Activated T-helper 1 cell treated with anti-CD3 and anti-CD28 coated beads, Interleukin-2, amount 50 U/mL, for 16 hours (primary cell): ENCODE measurements around the gene PTGR3.

Experiments used
- DNase-seq, 2 donors: peaks; one replicate each; pipeline ENCODE4 v3.0.0-alpha.2; 2020; ENCODE audit warnings: low read depth in 1 of 2, low spot score in 1 of 2

PTGR3 gene

DNA sequence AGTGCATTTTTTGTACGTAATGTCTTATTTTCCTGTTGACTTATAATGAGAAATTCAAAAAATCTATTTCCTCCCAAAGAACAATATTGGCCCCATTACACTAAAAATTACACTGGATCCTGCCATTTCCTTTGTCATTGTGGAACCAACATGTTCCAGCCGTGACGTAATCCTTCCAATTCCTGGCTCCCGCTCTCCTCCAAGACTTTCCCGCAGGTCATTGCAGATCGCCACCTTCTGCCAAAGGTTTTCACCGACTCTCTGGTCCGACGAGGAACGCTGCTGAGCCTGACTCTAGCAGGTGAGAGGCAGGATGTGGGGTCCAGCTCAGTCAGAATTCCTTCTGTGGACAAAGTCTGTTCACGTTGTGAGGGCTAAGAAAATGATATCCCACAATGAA lies 38.0 kb downstream of the PTGR3 start:
- DNase-seq: no peak

DNA sequence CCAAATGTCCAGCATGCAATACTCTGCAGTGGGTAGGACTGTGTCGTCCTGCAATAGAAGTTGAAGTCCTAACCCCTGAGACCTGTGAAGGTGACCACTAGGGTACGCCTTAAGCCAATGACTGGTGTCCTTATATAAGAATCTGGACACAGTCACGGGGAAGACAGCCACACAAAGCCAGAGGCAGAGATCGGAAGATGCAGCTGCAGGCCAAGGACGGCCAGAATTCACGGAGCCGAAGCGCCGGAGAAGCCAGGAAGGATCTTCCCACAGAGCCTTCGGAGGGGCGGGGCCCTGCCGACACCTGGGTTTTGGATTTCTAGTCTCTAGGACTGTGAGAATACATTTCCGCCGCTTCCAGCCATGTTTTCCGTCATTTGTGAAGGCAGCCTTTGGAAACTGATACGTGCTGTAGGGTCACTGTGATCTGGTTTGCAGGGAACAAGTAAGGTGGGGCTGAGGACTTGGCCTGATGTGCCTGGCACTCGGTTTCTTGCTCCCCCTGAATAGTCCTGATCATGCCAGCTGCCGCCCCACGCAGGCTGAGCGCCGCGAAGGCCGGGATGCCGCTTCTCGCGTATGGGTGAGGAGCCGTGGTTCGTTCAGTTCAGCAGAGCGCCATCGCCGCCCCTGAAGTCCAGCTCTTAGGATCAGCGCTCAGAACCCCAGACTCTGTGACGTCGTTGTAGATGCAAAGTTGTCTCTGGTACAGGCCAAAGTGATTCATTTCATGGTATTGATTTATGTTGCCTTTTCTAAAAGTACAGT lies 38.7 kb downstream of the PTGR3 start:
- no peak for DNase-seq

DNA sequence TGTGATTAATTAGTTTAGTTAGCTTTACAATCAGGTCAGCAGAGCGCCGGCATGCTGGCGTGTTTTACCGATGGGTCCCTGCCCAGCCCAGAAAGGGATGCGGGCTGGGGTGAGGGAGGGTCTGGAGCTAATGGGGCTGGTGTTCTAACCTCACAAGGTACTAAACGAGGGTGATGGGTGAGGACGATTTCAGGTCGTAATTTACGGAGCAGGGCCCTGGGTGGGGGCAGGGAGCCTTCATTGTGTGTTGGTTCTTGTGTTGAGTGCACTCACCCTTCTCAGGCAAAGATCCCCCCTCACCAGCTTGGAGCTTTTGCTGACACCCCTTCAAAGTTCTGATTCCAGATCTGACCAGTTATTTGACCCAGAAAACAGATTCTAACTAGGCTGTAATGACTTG lies 39.5 kb downstream of the PTGR3 start:
- DNase-seq: no peak

DNA sequence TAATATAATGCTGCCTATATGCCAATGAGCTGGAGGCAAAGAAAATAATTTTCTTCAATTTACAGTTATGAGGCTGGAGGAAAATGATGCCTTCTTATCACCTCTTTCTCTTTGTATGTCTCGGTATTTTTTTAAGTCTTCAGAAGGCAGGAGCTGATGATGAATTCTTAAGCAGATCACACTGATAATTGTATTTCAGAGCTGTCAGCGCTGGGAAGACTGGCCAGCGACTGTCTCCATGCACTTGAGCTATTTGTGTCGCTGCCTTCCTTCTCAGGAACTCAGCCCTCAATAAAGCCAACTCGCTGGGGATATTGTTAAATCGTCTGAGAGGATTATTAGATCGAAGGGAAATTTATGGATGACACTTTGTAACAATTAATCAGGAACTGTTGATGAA lies 40.3 kb downstream of the PTGR3 start:
- DNase-seq: no peak

DNA sequence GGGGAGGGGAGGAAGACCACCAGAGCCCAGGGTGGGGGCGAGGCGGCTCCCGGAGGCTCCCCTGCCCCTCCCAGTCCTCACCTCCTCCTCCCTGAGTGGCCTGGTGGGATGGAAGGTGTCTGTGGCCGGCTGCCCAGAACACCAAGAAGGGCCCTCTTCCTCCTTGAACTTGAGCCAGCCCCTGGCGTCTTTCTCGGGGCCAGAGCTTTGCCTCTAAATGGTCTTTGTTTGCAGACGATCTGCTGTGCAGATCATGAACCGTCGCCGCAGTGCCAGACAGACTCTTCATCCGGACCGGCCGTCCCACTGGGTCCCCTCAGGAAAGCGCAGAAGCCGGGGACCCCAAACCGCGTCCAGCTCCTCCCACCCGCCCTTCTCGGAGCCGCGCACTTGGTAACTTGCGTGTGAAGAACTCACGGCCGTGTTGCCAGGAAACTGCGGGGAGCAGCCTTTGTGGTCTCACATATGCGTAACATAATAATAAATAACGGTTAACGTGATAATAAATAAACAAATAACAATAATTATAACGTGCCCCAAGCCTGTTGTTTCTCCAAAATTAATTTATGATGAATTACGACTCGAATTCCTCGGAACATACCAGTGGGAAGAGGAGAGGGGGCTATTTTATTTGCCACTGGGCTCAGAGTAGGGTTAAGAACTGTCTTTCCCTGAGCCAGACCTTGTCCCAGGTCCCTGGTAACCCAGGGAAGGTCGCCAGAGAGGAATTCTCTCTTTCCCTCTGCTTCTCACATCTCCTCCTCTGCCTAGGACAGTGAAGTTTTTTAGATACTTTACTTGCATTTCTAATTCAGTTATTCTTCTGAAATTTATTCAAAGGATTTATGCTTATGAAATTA lies 41.0 kb downstream of the PTGR3 start:
- DNase-seq: no peak

DNA sequence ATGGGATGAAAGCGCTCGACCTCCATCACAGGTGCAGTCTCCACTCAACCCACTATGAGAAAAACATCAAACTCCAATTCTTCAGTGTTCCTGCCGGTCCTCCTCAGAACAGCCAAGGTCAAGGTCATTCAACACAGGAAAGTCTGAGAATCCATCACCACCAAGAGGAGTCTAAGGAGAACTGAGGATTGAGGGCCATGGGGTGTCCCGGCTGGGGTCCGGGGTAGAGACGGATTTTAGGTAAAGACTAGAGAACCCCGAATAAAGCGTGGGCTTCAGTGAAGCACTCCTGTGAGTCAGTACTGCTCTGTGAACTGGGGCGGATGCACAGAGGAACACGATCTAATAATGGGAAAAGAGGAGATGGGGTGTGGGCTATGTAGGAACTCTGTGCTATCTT lies 41.8 kb downstream of the PTGR3 start:
- no peak for DNase-seq

DNA sequence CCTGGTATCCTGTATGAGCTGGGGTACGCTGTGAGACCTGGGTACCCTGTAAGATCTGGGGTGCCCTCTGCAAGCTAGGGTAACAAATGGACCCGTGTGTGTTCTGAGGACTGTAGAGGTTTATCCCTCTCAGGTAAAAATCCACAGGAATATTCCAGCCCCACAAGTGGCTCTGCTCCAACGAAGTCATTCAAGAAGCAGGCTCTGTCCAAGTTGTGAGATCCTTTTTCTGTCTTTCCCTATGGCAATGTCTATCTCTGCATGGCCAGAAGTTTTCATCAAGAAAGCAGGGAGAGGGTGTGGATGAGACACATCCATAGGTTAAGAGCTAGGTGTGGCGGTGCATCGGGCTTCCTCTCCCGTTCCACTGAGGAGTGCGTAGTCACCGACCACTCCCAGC lies 43.0 kb downstream of the PTGR3 start:
- DNase-seq: no peak

DNA sequence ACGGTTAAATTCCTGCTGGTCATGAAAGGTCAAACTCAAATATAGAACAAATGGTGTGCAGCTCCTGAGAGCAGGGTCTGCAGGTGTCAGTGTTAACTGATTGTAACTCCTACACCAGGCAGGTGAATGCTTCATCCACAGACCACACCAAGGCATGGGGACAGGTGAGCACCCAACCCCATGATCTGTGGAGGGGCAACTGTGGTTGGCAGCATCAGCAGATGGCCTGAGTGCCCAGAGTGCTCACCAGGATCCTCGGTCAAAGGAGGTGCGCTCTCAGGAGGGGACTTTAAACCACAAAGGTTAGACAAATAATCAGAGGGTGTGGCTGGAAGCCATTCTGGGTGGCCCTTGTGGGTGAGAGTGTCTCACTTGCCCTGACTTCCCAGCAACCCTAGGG lies 44.5 kb downstream of the PTGR3 start:
- no peak for DNase-seq

DNA sequence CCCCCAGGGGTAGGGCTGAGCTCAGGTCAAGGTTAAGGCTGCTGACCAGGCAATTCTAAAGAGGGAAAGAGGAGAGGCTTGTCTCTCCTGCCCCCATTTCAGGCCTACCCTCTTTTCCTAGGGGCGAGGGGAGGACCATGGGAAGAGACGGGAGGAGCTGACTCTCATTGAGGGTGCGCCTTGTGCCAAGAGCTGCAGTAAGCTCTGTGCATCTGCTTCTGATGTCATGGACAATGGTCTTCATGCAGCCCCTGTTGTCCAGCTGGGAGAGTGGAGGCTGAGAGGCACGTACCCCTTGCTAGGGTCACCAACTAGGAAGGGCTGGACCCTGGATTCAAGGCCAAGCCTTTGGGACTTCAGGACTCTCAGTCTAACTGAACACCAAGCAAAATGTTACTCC lies 45.2 kb downstream of the PTGR3 start:
- no peak for DNase-seq

DNA sequence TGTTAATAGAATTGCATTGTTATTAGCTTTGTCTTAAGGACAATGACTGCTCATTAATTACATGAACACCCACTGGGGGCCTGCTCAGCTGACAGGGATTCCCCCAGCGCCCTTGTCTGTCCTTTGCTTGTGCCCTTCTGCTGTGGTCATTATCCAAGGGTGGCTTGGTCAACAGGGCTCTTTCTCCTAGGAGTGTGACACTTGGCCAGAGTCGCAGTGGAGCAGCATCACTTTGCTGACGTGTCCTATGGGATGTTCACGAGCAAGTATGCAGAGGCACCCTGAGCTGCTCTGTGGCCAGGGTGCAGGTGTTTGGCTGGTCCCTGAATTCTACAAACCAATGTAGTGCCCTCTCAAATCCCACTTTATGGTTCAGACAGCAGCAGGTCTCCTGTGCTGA lies 46.0 kb downstream of the PTGR3 start:
- no peak for DNase-seq

DNA sequence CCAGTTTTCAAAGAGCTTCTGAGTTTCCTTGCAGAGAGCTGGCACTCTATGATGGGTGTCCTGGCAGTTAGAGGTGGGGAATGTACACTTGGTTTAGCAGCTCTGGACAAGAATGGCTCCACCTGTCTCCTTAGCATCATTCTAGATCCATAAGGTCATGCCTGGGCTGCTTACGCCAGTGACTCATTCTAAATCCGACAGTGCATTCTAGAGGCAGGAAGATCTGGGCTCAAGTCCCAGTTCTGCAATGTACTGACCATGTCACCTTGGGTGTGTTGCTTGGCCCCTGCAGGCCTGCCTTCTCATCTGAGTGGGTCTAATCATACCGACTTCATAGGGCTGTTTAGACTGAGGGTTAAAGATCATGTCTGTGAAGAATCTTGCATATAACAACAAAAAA lies 46.5 kb downstream of the PTGR3 start:
- no peak for DNase-seq

DNA sequence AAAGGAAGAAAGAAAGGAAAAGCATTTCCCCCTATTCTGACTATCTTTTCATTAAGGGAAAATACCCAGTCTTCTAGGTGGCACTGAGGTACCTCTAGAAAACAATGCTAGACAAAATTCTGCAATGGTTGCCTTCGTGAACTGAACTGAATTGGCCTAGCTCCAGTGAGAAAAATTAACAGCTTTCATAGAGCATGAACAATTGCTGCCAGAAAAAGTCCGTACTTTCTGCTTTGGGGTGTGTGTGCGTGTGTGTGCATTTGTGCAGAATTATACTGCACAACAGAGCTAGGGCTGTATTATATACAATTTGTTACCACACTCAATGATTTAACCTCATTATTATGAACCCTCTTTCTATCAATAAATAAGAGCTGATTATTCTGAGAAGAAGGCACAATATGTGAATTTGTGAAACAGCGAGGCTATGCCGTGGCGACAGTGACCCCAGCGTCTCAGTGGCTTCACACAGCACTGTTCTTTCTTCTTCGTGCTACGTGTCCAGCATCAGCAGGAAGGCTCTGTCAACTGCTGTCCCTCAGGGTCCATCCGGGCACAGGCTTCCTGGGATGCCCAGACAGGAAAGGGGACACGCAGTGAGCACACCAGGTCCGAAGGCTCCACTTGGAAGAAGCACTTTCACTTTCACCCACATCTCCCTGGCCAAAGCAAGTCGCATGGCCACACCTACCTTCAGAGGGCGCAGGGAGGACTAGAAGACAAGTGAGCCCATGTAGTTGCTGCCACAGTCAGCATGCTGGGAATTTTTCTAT lies 47.5 kb downstream of the PTGR3 start:
- DNase-seq: no peak

DNA sequence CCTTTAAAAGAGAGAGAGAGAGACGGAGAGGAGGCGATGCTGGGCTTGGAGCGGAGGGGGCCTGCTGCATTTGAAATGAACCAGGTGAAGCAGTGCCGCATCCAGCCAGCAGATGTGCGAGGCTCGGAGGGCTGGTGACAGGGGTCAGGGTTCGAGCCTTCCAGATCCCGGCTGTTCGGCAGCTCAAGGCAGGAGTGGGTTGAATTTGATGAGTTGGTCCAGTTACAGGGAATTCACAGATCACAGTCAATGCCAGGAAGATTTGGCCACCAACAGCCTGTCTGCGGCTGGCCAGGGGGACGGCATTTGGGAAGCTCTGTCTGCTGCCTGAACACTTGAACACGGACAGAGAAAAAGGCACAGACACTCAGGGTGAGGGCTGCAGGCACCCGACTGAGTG lies 48.6 kb downstream of the PTGR3 start:
- no peak for DNase-seq

DNA sequence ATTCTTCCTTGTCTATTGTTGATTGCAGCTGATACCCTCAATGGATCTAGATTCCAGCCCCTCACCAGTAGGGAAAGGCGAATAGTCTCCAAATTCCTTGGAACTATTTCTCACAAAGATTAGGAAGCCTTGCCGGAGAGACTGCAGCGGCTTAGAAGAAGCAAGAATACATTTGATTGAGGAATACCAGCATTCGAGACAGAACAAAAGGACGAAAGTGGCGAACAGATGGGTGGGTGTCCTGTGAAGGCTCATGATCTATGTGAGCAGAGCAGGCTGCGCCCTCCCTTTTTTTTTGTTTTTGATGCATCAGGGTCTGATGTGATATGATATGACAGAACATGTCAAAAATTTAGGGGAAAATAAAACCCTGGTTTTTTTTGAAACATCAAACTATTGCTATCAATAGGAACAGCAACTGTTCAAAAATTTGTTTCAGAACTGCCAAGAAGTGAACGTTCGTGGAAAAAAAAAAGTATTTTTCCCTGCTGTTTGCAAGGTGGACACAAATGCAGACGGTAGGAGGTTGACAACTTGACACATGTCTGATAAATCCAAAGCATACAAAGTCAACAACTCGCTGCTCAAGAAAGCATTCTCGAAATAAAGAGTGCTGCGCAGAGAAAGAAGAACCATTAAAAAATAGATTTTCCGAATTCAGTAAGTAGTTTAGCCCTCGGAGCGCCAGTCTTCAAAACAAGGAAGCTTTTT lies 49.1 kb downstream of the PTGR3 start:
- DNase-seq: no peak

DNA sequence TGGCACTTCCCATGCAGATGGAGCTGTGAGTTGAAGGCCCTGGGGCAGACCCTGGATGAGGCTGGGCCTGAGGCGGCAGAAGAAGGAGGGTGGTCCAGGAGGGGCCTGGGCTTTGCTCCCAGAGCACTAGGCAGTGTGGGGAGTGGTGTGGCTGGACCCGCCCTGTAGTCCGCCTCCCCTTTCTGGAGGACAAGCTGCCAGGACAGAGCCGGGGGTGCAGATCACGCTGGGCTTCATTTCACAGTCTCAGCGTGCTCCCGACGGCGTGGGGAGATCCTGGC lies 49.8 kb downstream of the PTGR3 start:
- DNase-seq: no peak
